ENCODE data around the gene KRTAP10-1.

- no peak for TF ChIP-seq CTCF (IDR thresholded peaks at IDR 0.05; ENCODE audit: borderline replicate concordance, extremely low read depth, low read length, poor library complexity, severe bottlenecking)
- TF ChIP-seq EZH2 (IDR thresholded peaks at IDR 0.05; ENCODE audit: borderline replicate concordance, low read depth, low read length, severe bottlenecking), result no peak
Observed at GRCh38 chr21:44583800-44584147, 43.8 kb upstream of the KRTAP10-1 start.

Data from DND-41 (cell line).